Glutamatergic neuron (in vitro differentiated cells): ENCODE results near the gene ANTXR1. TPM values are rescaled to one million over a fixed set of nuclear protein-coding genes. Genes with fewer than 3 reads are reported as not detected.

ENCODE experiments used
- DNase-seq: peaks from one replicate; pipeline ENCODE4 v3.0.0; 2022
- H3K27ac Mint-ChIP-seq: one replicate; pipeline ENCODE4 v1.8.0; 2020; ENCODE audit warnings: mild to moderate bottlenecking, mixed read lengths, inconsistent platforms; ENCODE audit not compliant: unreplicated experiment
- H3K27me3 Mint-ChIP-seq: one replicate; pipeline ENCODE4 v1.8.0; 2020; ENCODE audit warnings: mild to moderate bottlenecking, moderate library complexity, mixed read lengths, inconsistent platforms; ENCODE audit not compliant: unreplicated experiment
- H3K36me3 Mint-ChIP-seq: one replicate; pipeline ENCODE4 v1.8.0; 2020; ENCODE audit warnings: mild to moderate bottlenecking, mixed read lengths, inconsistent platforms; ENCODE audit not compliant: unreplicated experiment
- H3K4me1 Mint-ChIP-seq: one replicate; pipeline ENCODE4 v1.8.0; 2020; ENCODE audit warnings: mild to moderate bottlenecking, low read depth, mixed read lengths, inconsistent platforms; ENCODE audit not compliant: unreplicated experiment
- H3K4me3 Mint-ChIP-seq: one replicate; pipeline ENCODE4 v1.8.0; 2020; ENCODE audit warnings: mild to moderate bottlenecking, mixed read lengths, inconsistent platforms; ENCODE audit not compliant: unreplicated experiment
- H3K9me3 Mint-ChIP-seq: one replicate; pipeline ENCODE4 v1.8.0; 2020; ENCODE audit warnings: mild to moderate bottlenecking, moderate library complexity, mixed read lengths, inconsistent platforms; ENCODE audit not compliant: unreplicated experiment
- total RNA-seq: library from RNA; stranded (reverse); fragmentation: NEBNext Ultra II Directional; extraction: Animal tissue kit (Norgen Biotek cat#: 25700); gene quantifications from one replicate; pipeline ENCODE4 v1.2.1, GENCODE V29; 2021; ENCODE audit not compliant: unreplicated experiment
- TF ChIP-seq, protein P1 (sequence below): fragments of 200-600 bp; sonication (generic); IDR thresholded peaks from one replicate; pipeline ENCODE4 v1.5.0; 2021; ENCODE audit not compliant: partially characterized antibody, unreplicated experiment

ANTXR1 gene
- total RNA-seq, 1 donor from 2014 or later = 26.7 TPM

- Mint-ChIP-seq H3K27ac (no peak overlapping the region), H3K4me3 (no peak overlapping the region), H3K4me1 (no peaks in the 10 kb centered on the region)
Measured at GRCh38 chr2:68977453-68977852, 35.5 kb upstream of the ANTXR1 start.

GRCh38 chr2:68978098-68978497 lies 34.9 kb upstream of the ANTXR1 start:
- H3K4me1 Mint-ChIP-seq = no peaks in the 10 kb centered on the region
- H3K36me3 Mint-ChIP-seq = no peaks in the 10 kb centered on the region
- TF ChIP-seq, protein P1, sequence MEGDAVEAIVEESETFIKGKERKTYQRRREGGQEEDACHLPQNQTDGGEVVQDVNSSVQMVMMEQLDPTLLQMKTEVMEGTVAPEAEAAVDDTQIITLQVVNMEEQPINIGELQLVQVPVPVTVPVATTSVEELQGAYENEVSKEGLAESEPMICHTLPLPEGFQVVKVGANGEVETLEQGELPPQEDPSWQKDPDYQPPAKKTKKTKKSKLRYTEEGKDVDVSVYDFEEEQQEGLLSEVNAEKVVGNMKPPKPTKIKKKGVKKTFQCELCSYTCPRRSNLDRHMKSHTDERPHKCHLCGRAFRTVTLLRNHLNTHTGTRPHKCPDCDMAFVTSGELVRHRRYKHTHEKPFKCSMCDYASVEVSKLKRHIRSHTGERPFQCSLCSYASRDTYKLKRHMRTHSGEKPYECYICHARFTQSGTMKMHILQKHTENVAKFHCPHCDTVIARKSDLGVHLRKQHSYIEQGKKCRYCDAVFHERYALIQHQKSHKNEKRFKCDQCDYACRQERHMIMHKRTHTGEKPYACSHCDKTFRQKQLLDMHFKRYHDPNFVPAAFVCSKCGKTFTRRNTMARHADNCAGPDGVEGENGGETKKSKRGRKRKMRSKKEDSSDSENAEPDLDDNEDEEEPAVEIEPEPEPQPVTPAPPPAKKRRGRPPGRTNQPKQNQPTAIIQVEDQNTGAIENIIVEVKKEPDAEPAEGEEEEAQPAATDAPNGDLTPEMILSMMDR = no peak
- H3K27me3 Mint-ChIP-seq = peaks cover 2% of the 10 kb centered on the region
- no peak for DNase-seq
- H3K4me3 Mint-ChIP-seq = no peak overlapping the region
- H3K9me3 Mint-ChIP-seq = no peaks in the 10 kb centered on the region
- H3K27ac Mint-ChIP-seq = no peak overlapping the region

More at GRCh38 chr2:68977453-68977852, 35.5 kb upstream of the ANTXR1 start:
- TF ChIP-seq, protein P1 = no peak
- Mint-ChIP-seq H3K27me3 (peaks cover 2% of the 10 kb centered on the region), H3K9me3 (no peaks in the 10 kb centered on the region), H3K36me3 (no peaks in the 10 kb centered on the region)
- DNase-seq = no peak

GRCh38 chr2:68980956-68981355 lies 32.0 kb upstream of the ANTXR1 start:
- H3K9me3 Mint-ChIP-seq = no peaks in the 10 kb centered on the region
- no peak for DNase-seq
- peaks cover 2% of the 10 kb centered on the region for H3K27me3 Mint-ChIP-seq
- no peaks in the 10 kb centered on the region for H3K4me1 Mint-ChIP-seq
- no peaks in the 10 kb centered on the region for H3K36me3 Mint-ChIP-seq
- TF ChIP-seq, protein P1 = no peak
- H3K27ac Mint-ChIP-seq = no peak overlapping the region
- H3K4me3 Mint-ChIP-seq = no peak overlapping the region

- TF ChIP-seq, protein P1 = no peak
- no peak overlapping the region for H3K27ac Mint-ChIP-seq
- no peak for DNase-seq
- no peaks in the 10 kb centered on the region for H3K9me3 Mint-ChIP-seq
- H3K4me3 Mint-ChIP-seq = no peak overlapping the region
- H3K4me1 Mint-ChIP-seq = no peaks in the 10 kb centered on the region
- H3K36me3 Mint-ChIP-seq = no peaks in the 10 kb centered on the region
- H3K27me3 Mint-ChIP-seq = peaks cover 2% of the 10 kb centered on the region
Measured at GRCh38 chr2:68987021-68987503, 25.9 kb upstream of the ANTXR1 start.

- Mint-ChIP-seq H3K36me3 (no peaks in the 10 kb centered on the region), H3K27me3 (peaks cover 2% of the 10 kb centered on the region), H3K9me3 (no peaks in the 10 kb centered on the region), H3K27ac (no peak overlapping the region), H3K4me3 (no peak overlapping the region), H3K4me1 (no peaks in the 10 kb centered on the region)
- TF ChIP-seq, protein P1 = no peak
- DNase-seq = no peak
Measured at GRCh38 chr2:68989035-68989434, 23.9 kb upstream of the ANTXR1 start.
